Activated T-helper 2 cell treated with anti-CD3 and anti-CD28 coated beads, Interferon-gamma antibody, Interleukin-2, Interleukin-4, amounts not matched to agents 10 μg/mL and 5 μg/mL and 100 μg/mL, durations not matched to agents 14 hours and 24 hours and 36 hours (primary cell): Measurements from ENCODE around the gene SERPINA12. TPM values are rescaled to one million over a fixed set of nuclear protein-coding genes. Genes with fewer than 3 reads are reported as not detected.

ENCODE experiments used
- DNase-seq: peaks from one replicate; pipeline ENCODE4 v3.0.0; 2021; ENCODE audit warnings: low spot score
- H3K27ac Mint-ChIP-seq: one replicate; pipeline ENCODE4 v1.8.0; 2021; ENCODE audit warnings: mixed read lengths
- H3K27me3 Mint-ChIP-seq: one replicate; pipeline ENCODE4 v1.8.0; 2021; ENCODE audit warnings: low read depth, mixed read lengths
- H3K36me3 Mint-ChIP-seq: one replicate; pipeline ENCODE4 v1.8.0; 2021; ENCODE audit warnings: low read depth, mixed read lengths
- H3K4me1 Mint-ChIP-seq: one replicate; pipeline ENCODE4 v1.8.0; 2021; ENCODE audit warnings: low read depth, mixed read lengths
- H3K4me3 Mint-ChIP-seq: one replicate; pipeline ENCODE4 v1.8.0; 2021; ENCODE audit warnings: low read depth, mild to moderate bottlenecking, moderate library complexity, mixed read lengths
- H3K9me3 Mint-ChIP-seq: one replicate; pipeline ENCODE4 v1.8.0; 2021; ENCODE audit warnings: mixed read lengths
- intact Hi-C: fragments of 100-400 bp; cut with micrococcal nuclease; formaldehyde crosslinking; loops from one replicate; pipeline ENCODE4 v1.15.1; 2023
- total RNA-seq: library from RNA; stranded (reverse); gene quantifications from 2 replicates; pipeline ENCODE4 v1.2.3, GENCODE V29; 2022

The SERPINA12 gene
- total RNA-seq, 1 donor from 2014 or later: not detected

DNA sequence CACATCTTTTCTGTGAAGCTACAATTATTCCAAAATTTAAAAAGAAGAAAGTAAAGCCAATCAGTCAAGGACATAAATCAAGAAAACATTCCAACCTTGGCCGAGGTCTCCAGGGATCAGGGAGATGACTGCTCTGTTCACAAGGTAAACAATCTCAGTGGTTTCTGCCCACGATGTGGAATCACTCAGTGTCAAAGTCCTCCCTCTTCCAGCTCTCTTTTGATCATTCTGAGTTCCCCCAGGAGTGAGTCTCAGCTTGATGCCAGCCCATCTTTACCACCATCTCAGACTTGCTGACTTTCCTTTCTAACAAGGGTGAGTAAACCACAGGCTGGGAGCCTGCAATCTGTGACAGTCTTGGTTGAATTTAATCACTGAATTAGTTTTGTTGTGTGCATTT is 28.5 kb downstream of the SERPINA12 start:
- H3K27me3 Mint-ChIP-seq: no peaks in the 10 kb centered on the region

DNA sequence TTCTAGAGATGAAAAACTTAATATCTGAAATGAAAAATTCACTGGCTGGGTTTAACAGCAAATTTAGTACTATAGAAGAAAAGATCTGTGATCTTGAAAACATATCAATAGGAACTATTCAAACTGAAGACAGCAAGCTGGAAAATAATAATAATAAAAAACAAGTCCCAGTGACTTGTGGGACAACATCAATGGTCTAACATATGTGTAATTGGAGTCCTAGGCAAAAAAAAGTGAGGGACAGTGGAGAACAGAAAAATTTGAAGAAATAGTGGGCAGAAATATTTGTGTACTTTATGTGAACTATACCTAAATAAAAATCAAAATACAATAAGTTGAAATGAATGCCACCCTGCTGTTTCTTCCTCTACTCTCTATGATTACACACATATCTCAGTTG is 30.8 kb downstream of the SERPINA12 start:
- no peaks in the 10 kb centered on the region for H3K4me1 Mint-ChIP-seq
- no peaks in the 10 kb centered on the region for H3K36me3 Mint-ChIP-seq
- no peaks in the 10 kb centered on the region for H3K27me3 Mint-ChIP-seq
- intact Hi-C loops: no loop called here
- peaks cover 17% of the 10 kb centered on the region for H3K9me3 Mint-ChIP-seq
- no peak overlapping the region for H3K27ac Mint-ChIP-seq
- no peak overlapping the region for H3K4me3 Mint-ChIP-seq
- no peak for DNase-seq

More for the DNA sequence above, 28.5 kb downstream of the SERPINA12 start:
- Mint-ChIP-seq H3K27ac (no peak overlapping the region), H3K9me3 (peaks cover 17% of the 10 kb centered on the region), H3K4me3 (no peak overlapping the region), H3K36me3 (no peaks in the 10 kb centered on the region), H3K4me1 (no peaks in the 10 kb centered on the region)
- DNase-seq: no peak
- intact Hi-C loops: no loop called here

- DNase-seq: no peak
- intact Hi-C loops: no loop called here
- H3K27ac Mint-ChIP-seq: no peak within 1 kb of the TSS
- no peaks in the 10 kb centered on the region for H3K4me1 Mint-ChIP-seq
- no peaks in the 10 kb centered on the region for H3K27me3 Mint-ChIP-seq
- H3K36me3 Mint-ChIP-seq: no peaks in the 10 kb centered on the region
- peaks cover 17% of the 10 kb centered on the region for H3K9me3 Mint-ChIP-seq
- H3K4me3 Mint-ChIP-seq: no peak within 1 kb of the TSS
Measured at GRCh38 chr14:94476023-94476422, 33.2 kb downstream of the SERPINA12 start, which contains the start of gene SERPINA9. Gene SERPINA9 (minus strand): TSS chr14:94476197. CDS start chr14:94469840, 6,357 bp downstream.

DNA sequence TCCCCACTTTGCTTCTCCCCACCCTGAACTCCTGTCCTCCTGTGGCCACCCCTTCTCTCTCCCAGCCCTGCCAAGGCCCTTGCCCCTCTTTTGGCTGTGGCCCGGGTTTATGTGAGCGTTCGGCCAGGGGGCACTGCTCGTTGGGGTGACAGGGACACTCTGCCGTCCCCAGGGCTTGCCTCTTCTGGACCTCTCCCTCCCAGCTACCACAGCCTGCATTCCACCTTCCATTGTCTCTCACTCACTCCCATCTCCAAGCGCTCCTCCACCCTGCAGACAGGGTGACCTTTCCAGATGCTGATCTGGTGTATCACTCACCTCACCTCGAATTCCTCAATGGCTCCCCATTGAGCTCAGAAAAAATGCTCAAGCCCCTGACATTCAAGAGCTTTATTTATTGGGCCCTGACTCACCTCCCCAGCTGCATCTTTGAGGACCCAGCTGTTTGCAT is 34.7 kb downstream of the SERPINA12 start:
- H3K4me3 Mint-ChIP-seq: no peak overlapping the region

GRCh38 chr14:94473666-94474410 is 35.4 kb downstream of the SERPINA12 start:
- intact Hi-C loops: no loop called here
- Mint-ChIP-seq H3K27me3 (no peaks in the 10 kb centered on the region), H3K4me3 (no peak overlapping the region), H3K4me1 (no peaks in the 10 kb centered on the region), H3K27ac (no peak overlapping the region), H3K36me3 (no peaks in the 10 kb centered on the region), H3K9me3 (peaks cover 16% of the 10 kb centered on the region)
- no peak for DNase-seq

More for the DNA sequence above, 34.7 kb downstream of the SERPINA12 start:
- peaks cover 17% of the 10 kb centered on the region for H3K9me3 Mint-ChIP-seq
- no peaks in the 10 kb centered on the region for H3K36me3 Mint-ChIP-seq
- no peaks in the 10 kb centered on the region for H3K27me3 Mint-ChIP-seq
- H3K4me1 Mint-ChIP-seq: no peaks in the 10 kb centered on the region
- no peak overlapping the region for H3K27ac Mint-ChIP-seq
- intact Hi-C loops: no loop called here
- no peak for DNase-seq

DNA sequence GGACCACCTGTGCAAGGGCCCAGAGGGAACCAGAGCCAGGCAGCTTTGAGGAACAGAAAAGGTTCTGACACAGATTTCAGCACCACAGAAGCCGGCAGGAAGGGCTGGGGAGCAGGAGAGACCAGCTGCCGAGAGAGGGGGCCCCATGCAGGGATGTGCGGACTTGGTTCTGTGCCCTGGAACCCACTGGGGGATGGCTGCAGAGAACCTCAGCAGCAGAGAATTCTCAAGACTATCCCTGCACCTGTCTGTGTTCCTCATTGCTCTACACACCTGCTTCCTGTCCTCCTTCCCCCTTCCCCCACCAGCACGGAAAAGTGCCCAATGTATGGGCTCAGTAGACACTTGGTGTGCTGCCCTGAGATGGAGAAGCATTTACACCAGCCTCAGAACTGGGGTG is 36.4 kb downstream of the SERPINA12 start:
- no peak for DNase-seq
- H3K27ac Mint-ChIP-seq: no peak overlapping the region

DNA sequence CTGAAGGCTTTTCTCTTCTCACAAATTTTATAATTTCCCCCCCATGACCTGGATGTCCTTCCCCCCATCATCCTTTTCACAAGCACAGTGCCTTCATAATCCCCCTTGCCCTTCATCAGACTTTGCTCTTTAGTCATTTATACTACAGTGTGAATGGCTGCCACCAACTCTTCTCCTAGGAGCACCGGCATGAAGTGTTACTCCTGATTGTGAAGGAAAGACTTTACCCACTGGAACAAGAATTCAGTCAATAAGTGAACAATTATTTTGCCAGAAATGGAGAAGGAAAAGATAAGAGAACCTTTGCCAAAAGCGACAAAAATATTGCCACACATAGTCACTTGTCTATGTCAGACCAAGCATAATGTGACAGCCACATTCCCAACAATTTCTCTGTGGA is 38.2 kb downstream of the SERPINA12 start:
- no peak for DNase-seq
- H3K36me3 Mint-ChIP-seq: no peaks in the 10 kb centered on the region
- no peaks in the 10 kb centered on the region for H3K9me3 Mint-ChIP-seq
- no peaks in the 10 kb centered on the region for H3K4me1 Mint-ChIP-seq
- no peak overlapping the region for H3K27ac Mint-ChIP-seq
- no peaks in the 10 kb centered on the region for H3K27me3 Mint-ChIP-seq
- intact Hi-C loops: no loop called here
- H3K4me3 Mint-ChIP-seq: no peak overlapping the region

More for the DNA sequence above, 36.4 kb downstream of the SERPINA12 start:
- no peaks in the 10 kb centered on the region for H3K36me3 Mint-ChIP-seq
- intact Hi-C loops: no loop called here
- H3K27me3 Mint-ChIP-seq: no peaks in the 10 kb centered on the region
- H3K9me3 Mint-ChIP-seq: peaks cover 6% of the 10 kb centered on the region
- H3K4me3 Mint-ChIP-seq: no peak overlapping the region
- no peaks in the 10 kb centered on the region for H3K4me1 Mint-ChIP-seq

DNA sequence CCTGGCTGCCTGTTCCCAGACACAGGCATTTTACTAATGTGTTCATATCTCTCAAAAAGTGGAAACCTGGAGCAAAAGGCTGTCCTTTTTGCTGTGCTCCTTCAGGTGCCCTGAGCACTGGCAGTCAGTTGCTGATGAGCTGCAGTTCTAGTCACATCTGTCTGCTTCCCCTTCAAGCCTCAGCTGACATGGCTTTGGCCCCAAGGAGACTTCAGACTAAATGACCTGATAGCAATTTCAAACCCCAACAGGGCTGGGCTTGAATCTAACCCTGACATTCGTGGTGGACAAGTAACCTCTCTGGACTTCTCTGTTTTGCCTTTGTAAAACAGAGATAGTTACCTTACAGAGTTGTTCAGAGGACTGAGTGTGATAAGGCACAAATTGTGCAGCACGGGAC is 39.0 kb downstream of the SERPINA12 start:
- H3K9me3 Mint-ChIP-seq: no peaks in the 10 kb centered on the region
- no peaks in the 10 kb centered on the region for H3K27me3 Mint-ChIP-seq
- H3K27ac Mint-ChIP-seq: no peak overlapping the region
- no peak overlapping the region for H3K4me3 Mint-ChIP-seq
- no peaks in the 10 kb centered on the region for H3K4me1 Mint-ChIP-seq
- intact Hi-C loops: no loop called here
- no peaks in the 10 kb centered on the region for H3K36me3 Mint-ChIP-seq
- no peak for DNase-seq

GRCh38 chr14:94469261-94469660 is 40.0 kb downstream of the SERPINA12 start:
- no peak overlapping the region for H3K27ac Mint-ChIP-seq
- intact Hi-C loops: no loop called here
- H3K27me3 Mint-ChIP-seq: no peaks in the 10 kb centered on the region
- no peak for DNase-seq
- no peak overlapping the region for H3K4me3 Mint-ChIP-seq
- no peaks in the 10 kb centered on the region for H3K9me3 Mint-ChIP-seq
- no peaks in the 10 kb centered on the region for H3K4me1 Mint-ChIP-seq
- H3K36me3 Mint-ChIP-seq: no peaks in the 10 kb centered on the region

DNA sequence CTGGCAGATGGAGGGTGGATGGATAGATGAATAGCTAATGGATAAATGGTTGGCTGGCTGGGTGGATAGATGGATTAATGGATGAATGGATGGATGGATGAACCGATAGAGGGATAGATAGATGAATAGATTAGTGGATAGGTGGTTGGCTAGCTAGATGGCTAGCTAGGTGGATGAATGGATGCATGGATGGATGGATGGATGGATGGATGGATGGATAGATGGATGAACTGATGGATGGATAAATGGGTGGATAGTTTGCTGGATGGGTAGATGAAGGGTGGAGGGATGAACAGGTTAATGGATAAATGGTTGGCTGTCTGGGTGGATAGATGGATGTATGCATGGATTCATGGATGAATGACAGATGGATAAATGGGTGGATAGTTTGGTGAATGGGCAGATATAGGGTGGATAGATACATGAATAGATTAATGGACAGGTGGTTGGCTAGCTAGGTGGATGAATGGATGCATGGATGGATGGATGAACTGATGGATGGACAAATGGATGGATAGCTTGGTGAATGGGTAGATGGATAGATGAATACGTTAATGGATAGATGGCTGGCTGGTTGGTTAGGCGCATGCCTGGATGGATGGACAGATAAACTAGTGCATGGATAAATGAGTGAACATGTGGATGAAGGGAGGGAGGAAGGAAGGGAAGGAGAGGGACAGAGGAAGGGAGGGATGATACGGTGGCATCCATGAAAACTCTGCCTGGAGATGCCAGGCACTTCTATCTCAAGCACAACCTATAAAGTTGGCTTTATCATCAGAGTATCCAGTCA is 41.3 kb downstream of the SERPINA12 start:
- H3K36me3 Mint-ChIP-seq: no peaks in the 10 kb centered on the region
- DNase-seq: no peak
- intact Hi-C loops: no loop called here
- no peak overlapping the region for H3K4me3 Mint-ChIP-seq
- H3K9me3 Mint-ChIP-seq: no peaks in the 10 kb centered on the region
- H3K27ac Mint-ChIP-seq: no peak overlapping the region
- no peaks in the 10 kb centered on the region for H3K27me3 Mint-ChIP-seq
- H3K4me1 Mint-ChIP-seq: no peaks in the 10 kb centered on the region

- Mint-ChIP-seq H3K4me1 (no peaks in the 10 kb centered on the region), H3K4me3 (no peak overlapping the region), H3K36me3 (no peaks in the 10 kb centered on the region), H3K27ac (no peak overlapping the region), H3K27me3 (no peaks in the 10 kb centered on the region), H3K9me3 (no peaks in the 10 kb centered on the region)
- intact Hi-C loops: no loop called here
- no peak for DNase-seq
Measured at GRCh38 chr14:94466706-94467370, 42.4 kb downstream of the SERPINA12 start.

DNA sequence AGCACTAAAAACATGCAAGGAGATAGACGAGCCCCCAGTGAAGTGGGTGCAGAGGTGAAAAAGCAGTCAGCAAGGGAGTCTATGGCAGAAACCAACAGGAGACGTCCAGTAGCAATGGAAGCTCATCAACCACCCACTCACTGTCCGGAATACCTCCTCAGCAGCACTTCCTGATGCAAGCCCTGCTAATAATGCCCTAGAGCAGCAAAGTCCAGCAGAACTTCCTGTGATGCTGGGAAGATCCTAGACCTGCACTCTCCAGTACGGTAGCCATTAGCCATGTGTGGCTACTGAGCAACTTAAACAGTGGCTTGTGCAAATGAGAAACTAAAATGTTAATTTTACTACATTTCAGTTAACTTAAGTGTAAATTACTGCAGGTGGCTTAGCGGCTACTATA is 44.2 kb downstream of the SERPINA12 start:
- intact Hi-C loops: no loop called here
- DNase-seq: no peak
- Mint-ChIP-seq H3K27ac (no peak overlapping the region), H3K27me3 (no peaks in the 10 kb centered on the region), H3K4me1 (no peaks in the 10 kb centered on the region), H3K4me3 (no peak overlapping the region), H3K9me3 (no peaks in the 10 kb centered on the region), H3K36me3 (no peaks in the 10 kb centered on the region)

GRCh38 chr14:94464290-94464689 is 45.0 kb downstream of the SERPINA12 start:
- H3K27ac Mint-ChIP-seq: no peak overlapping the region
- H3K27me3 Mint-ChIP-seq: no peaks in the 10 kb centered on the region
- H3K4me3 Mint-ChIP-seq: no peak overlapping the region

More at GRCh38 chr14:94464290-94464689, 45.0 kb downstream of the SERPINA12 start:
- Mint-ChIP-seq H3K4me1 (no peaks in the 10 kb centered on the region), H3K9me3 (no peaks in the 10 kb centered on the region), H3K36me3 (no peaks in the 10 kb centered on the region)
- intact Hi-C loops: no loop called here
- no peak for DNase-seq
